Measurements from ENCODE around the gene CNTNAP4. TPM values are rescaled to one million over a fixed set of nuclear protein-coding genes. Genes with fewer than 3 reads are reported as not detected.

CNTNAP4 gene
- total RNA-seq, 1 donor from 2014 or later: not detected

- Histone ChIP-seq H3K27ac (replicated peaks) (no peak overlapping the region), H3K36me3 (no peaks in the 10 kb centered on the region), H3K4me3 (no peak overlapping the region), H3K4me1 (no peaks in the 10 kb centered on the region), H3K9me3 (replicated peaks) (no peaks in the 10 kb centered on the region), H3K27me3 (ENCODE audit: low read depth) (no peaks in the 10 kb centered on the region)
- no peak for DNase-seq
- intact Hi-C loops (cut with micrococcal nuclease): no loop called here
- no peak for TF ChIP-seq CTCF (IDR thresholded peaks at IDR 0.05; ENCODE audit: borderline replicate concordance)
Measured at GRCh38 chr16:76237471-76237870, 39.7 kb upstream of the CNTNAP4 start.

- TF ChIP-seq CTCF (IDR thresholded peaks at IDR 0.05; ENCODE audit: borderline replicate concordance): no peak
- Histone ChIP-seq H3K36me3 (no peaks in the 10 kb centered on the region), H3K27me3 (ENCODE audit: low read depth) (no peaks in the 10 kb centered on the region), H3K27ac (replicated peaks) (no peak overlapping the region), H3K9me3 (replicated peaks) (no peaks in the 10 kb centered on the region), H3K4me1 (no peaks in the 10 kb centered on the region), H3K4me3 (no peak overlapping the region)
- intact Hi-C loops (cut with micrococcal nuclease): no loop called here
- no peak for DNase-seq
Measured at GRCh38 chr16:76241755-76242154, 35.4 kb upstream of the CNTNAP4 start.

- H3K4me1 ChIP-seq: no peaks in the 10 kb centered on the region
- H3K9me3 ChIP-seq (replicated peaks): peaks cover 7% of the 10 kb centered on the region
- no peak overlapping the region for H3K4me3 ChIP-seq
- H3K36me3 ChIP-seq: no peaks in the 10 kb centered on the region
- TF ChIP-seq CTCF (IDR thresholded peaks at IDR 0.05; ENCODE audit: borderline replicate concordance): no peak
- no peak for DNase-seq
- H3K27me3 ChIP-seq (ENCODE audit: low read depth): no peaks in the 10 kb centered on the region
- intact Hi-C loops (cut with micrococcal nuclease): no loop called here
- no peak overlapping the region for H3K27ac ChIP-seq (replicated peaks)
Measured at GRCh38 chr16:76243620-76244019, 33.6 kb upstream of the CNTNAP4 start.

- H3K9me3 ChIP-seq (replicated peaks): peaks cover 14% of the 10 kb centered on the region
- intact Hi-C loops (cut with micrococcal nuclease): no loop called here
- no peak overlapping the region for H3K27ac ChIP-seq (replicated peaks)
- DNase-seq: no peak
- no peaks in the 10 kb centered on the region for H3K4me1 ChIP-seq
- H3K4me3 ChIP-seq: no peak overlapping the region
- no peak for TF ChIP-seq CTCF (IDR thresholded peaks at IDR 0.05; ENCODE audit: borderline replicate concordance)
- no peaks in the 10 kb centered on the region for H3K36me3 ChIP-seq
- H3K27me3 ChIP-seq (ENCODE audit: low read depth): no peaks in the 10 kb centered on the region
Measured at GRCh38 chr16:76246587-76246986, 30.6 kb upstream of the CNTNAP4 start.

- Histone ChIP-seq H3K27me3 (ENCODE audit: low read depth) (no peaks in the 10 kb centered on the region), H3K27ac (replicated peaks) (no peak overlapping the region), H3K36me3 (no peaks in the 10 kb centered on the region), H3K4me3 (no peak overlapping the region), H3K9me3 (replicated peaks) (peaks cover 23% of the 10 kb centered on the region), H3K4me1 (no peaks in the 10 kb centered on the region)
- DNase-seq: no peak
- peak; percentile 11 for TF ChIP-seq CTCF (IDR thresholded peaks at IDR 0.05; ENCODE audit: borderline replicate concordance)
- intact Hi-C loops (cut with micrococcal nuclease): no loop called here
Measured at GRCh38 chr16:76265434-76266045, 11.7 kb upstream of the CNTNAP4 start.
